Measurements from ENCODE around the gene MAD1L1. TPM values are rescaled to one million over a fixed set of nuclear protein-coding genes. Genes with fewer than 3 reads are reported as not detected.
A peak's percentile ranks its signal among the peaks of the same experiment; 100 is the strongest.

Gene MAD1L1
- total and polyA plus RNA-seq, 7 experiments from 2014 or later: 112 to 314 (median 136) TPM

GRCh38 chr7:1810521-1810920 lies 422.2 kb downstream of the MAD1L1 start:
- H3K4me1 ChIP-seq (ENCODE audit: control insufficient read depth in 2 of 2, insufficient read depth in 2 of 2, low read length in 2 of 2): no peaks in the 10 kb centered on the region
- Mint-ChIP-seq H3K9me3 (peaks cover 0 to 1% (median 0%) of the 10 kb centered on the region in 11 donors), H3K27ac (peak overlapping the region in 2 of 9 donors; percentile 68 to 71), H3K36me3 (no peaks in the 10 kb centered on the region), H3K4me1 (no peaks in the 10 kb centered on the region), H3K27me3 (no peaks in the 10 kb centered on the region), H3K4me3 (no peak overlapping the region)
- ChIA-PET CTCF (no interaction called here), POLR2A (interaction anchor here (0.5 to 0.7 kb wide), 2 partner anchors 423 to 718 kb away, joined by 3 read pairs; no protein-coding TSS in a partner anchor)
- no peaks in the 10 kb centered on the region for H3K27me3 ChIP-seq (ENCODE audit: control insufficient read depth in 2 of 2, insufficient read depth in 2 of 2, low read length in 2 of 2)
- intact Hi-C loops (cut with micrococcal nuclease): no loop called here
- no peak for ATAC-seq
- H3K27ac ChIP-seq (ENCODE audit: low read depth, low read length): no peak overlapping the region
- H3K4me3 ChIP-seq (ENCODE audit: low read length): no peak overlapping the region
- peaks cover 0 to 17% (median 0%) of the 10 kb centered on the region in 3 experiments for H3K36me3 ChIP-seq (ENCODE audit: control insufficient read depth in 2 of 3, insufficient read depth in 3 of 3, low read length in 3 of 3)
- H3K9me3 ChIP-seq (ENCODE audit: control insufficient read depth in 2 of 3, low read length in 3 of 3): no peaks in the 10 kb centered on the region
- no peak for DNase-seq

- H3K4me3 ChIP-seq (ENCODE audit: low read length): no peak overlapping the region
- H3K27ac Mint-ChIP-seq: no peak overlapping the region
- POLR2A ChIA-PET: interaction anchor here (0.5 to 0.7 kb wide), 2 partner anchors 424 to 719 kb away, joined by 3 read pairs; no protein-coding TSS in a partner anchor
- DNase-seq (no peak), ATAC-seq (no peak)
- no peaks in the 10 kb centered on the region for H3K9me3 ChIP-seq (ENCODE audit: control insufficient read depth in 2 of 3, low read length in 3 of 3)
- H3K4me1 ChIP-seq (ENCODE audit: control insufficient read depth in 2 of 2, insufficient read depth in 2 of 2, low read length in 2 of 2): no peaks in the 10 kb centered on the region
- peaks cover 0 to 10% (median 0%) of the 10 kb centered on the region in 3 experiments for H3K36me3 ChIP-seq (ENCODE audit: control insufficient read depth in 2 of 3, insufficient read depth in 3 of 3, low read length in 3 of 3)
- no peaks in the 10 kb centered on the region for H3K27me3 Mint-ChIP-seq
- intact Hi-C loops (cut with micrococcal nuclease): no loop called here
- no peaks in the 10 kb centered on the region for H3K27me3 ChIP-seq (ENCODE audit: control insufficient read depth in 2 of 2, insufficient read depth in 2 of 2, low read length in 2 of 2)
- CTCF ChIA-PET: no interaction called here
- H3K27ac ChIP-seq (ENCODE audit: low read depth, low read length): no peak overlapping the region
- peaks cover 0 to 1% (median 0%) of the 10 kb centered on the region in 11 donors for H3K9me3 Mint-ChIP-seq
- H3K4me3 Mint-ChIP-seq: no peak overlapping the region
- H3K4me1 Mint-ChIP-seq: no peaks in the 10 kb centered on the region
- peaks cover 0 to under 1% (median 0%) of the 10 kb centered on the region in 5 donors for H3K36me3 Mint-ChIP-seq
These were observed 423.0 kb downstream of the MAD1L1 start for GRCh38 chr7:1809601-1810258.

GRCh38 chr7:1809070-1809469 lies 423.7 kb downstream of the MAD1L1 start:
- ChIA-PET POLR2A (no interaction called here), CTCF (no interaction called here)
- ATAC-seq (no peak), DNase-seq (no peak)
- Mint-ChIP-seq H3K27ac (no peak overlapping the region), H3K4me3 (no peak overlapping the region), H3K9me3 (peaks cover 0 to 1% (median 0%) of the 10 kb centered on the region in 11 donors), H3K4me1 (no peaks in the 10 kb centered on the region), H3K36me3 (peaks cover 0 to 4% (median 0%) of the 10 kb centered on the region in 5 donors), H3K27me3 (no peaks in the 10 kb centered on the region)
- peaks cover 0 to 4% (median 0%) of the 10 kb centered on the region in 3 experiments for H3K36me3 ChIP-seq (ENCODE audit: control insufficient read depth in 2 of 3, insufficient read depth in 3 of 3, low read length in 3 of 3)
- H3K4me3 ChIP-seq (ENCODE audit: low read length): no peak overlapping the region
- H3K4me1 ChIP-seq (ENCODE audit: control insufficient read depth in 2 of 2, insufficient read depth in 2 of 2, low read length in 2 of 2): no peaks in the 10 kb centered on the region
- H3K27ac ChIP-seq (ENCODE audit: low read depth, low read length): no peak overlapping the region
- intact Hi-C loops (cut with micrococcal nuclease): no loop called here
- H3K9me3 ChIP-seq (ENCODE audit: control insufficient read depth in 2 of 3, low read length in 3 of 3): no peaks in the 10 kb centered on the region
- H3K27me3 ChIP-seq (ENCODE audit: control insufficient read depth in 2 of 2, insufficient read depth in 2 of 2, low read length in 2 of 2): no peaks in the 10 kb centered on the region

GRCh38 chr7:1807821-1808600 lies 424.7 kb downstream of the MAD1L1 start:
- H3K4me1 Mint-ChIP-seq: no peaks in the 10 kb centered on the region
- H3K36me3 Mint-ChIP-seq: peaks cover 0 to 4% (median 0%) of the 10 kb centered on the region in 5 donors
- H3K4me3 Mint-ChIP-seq: no peak overlapping the region
- no peaks in the 10 kb centered on the region for H3K27me3 Mint-ChIP-seq
- no peaks in the 10 kb centered on the region for H3K36me3 ChIP-seq (ENCODE audit: control insufficient read depth in 2 of 3, insufficient read depth in 3 of 3, low read length in 3 of 3)
- H3K27ac Mint-ChIP-seq: no peak overlapping the region
- no peaks in the 10 kb centered on the region for H3K9me3 ChIP-seq (ENCODE audit: control insufficient read depth in 2 of 3, low read length in 3 of 3)
- ChIA-PET POLR2A (no interaction called here), CTCF (interaction anchor here (0.6 kb wide), 1 partner anchor 11 kb away, joined by 5 read pairs; no protein-coding TSS in a partner anchor)
- no peak overlapping the region for H3K27ac ChIP-seq (ENCODE audit: low read depth, low read length)
- H3K4me1 ChIP-seq (ENCODE audit: control insufficient read depth in 2 of 2, insufficient read depth in 2 of 2, low read length in 2 of 2): no peaks in the 10 kb centered on the region
- intact Hi-C loops (cut with micrococcal nuclease): no loop called here
- H3K27me3 ChIP-seq (ENCODE audit: control insufficient read depth in 2 of 2, insufficient read depth in 2 of 2, low read length in 2 of 2): no peaks in the 10 kb centered on the region
- no peak overlapping the region for H3K4me3 ChIP-seq (ENCODE audit: low read length)
- H3K9me3 Mint-ChIP-seq: peaks cover 0 to 1% (median 0%) of the 10 kb centered on the region in 11 donors
- DNase-seq (no peak), ATAC-seq (no peak)

- no peaks in the 10 kb centered on the region for H3K27me3 ChIP-seq (ENCODE audit: control insufficient read depth in 2 of 2, insufficient read depth in 2 of 2, low read length in 2 of 2)
- intact Hi-C loops (cut with micrococcal nuclease): no loop called here
- H3K4me1 ChIP-seq (ENCODE audit: control insufficient read depth in 2 of 2, insufficient read depth in 2 of 2, low read length in 2 of 2): no peaks in the 10 kb centered on the region
- no peaks in the 10 kb centered on the region for H3K36me3 ChIP-seq (ENCODE audit: control insufficient read depth in 2 of 3, insufficient read depth in 3 of 3, low read length in 3 of 3)
- Mint-ChIP-seq H3K9me3 (peaks cover 0 to 2% (median 0%) of the 10 kb centered on the region in 11 donors), H3K27me3 (peaks cover 0 to 5% (median 0%) of the 10 kb centered on the region in 5 donors), H3K4me3 (no peak overlapping the region), H3K4me1 (no peaks in the 10 kb centered on the region), H3K36me3 (peaks cover 0 to 4% (median 0%) of the 10 kb centered on the region in 5 donors), H3K27ac (no peak overlapping the region)
- H3K4me3 ChIP-seq (ENCODE audit: low read length): no peak overlapping the region
- ChIA-PET CTCF (no interaction called here), POLR2A (no interaction called here)
- no peaks in the 10 kb centered on the region for H3K9me3 ChIP-seq (ENCODE audit: control insufficient read depth in 2 of 3, low read length in 3 of 3)
- DNase-seq: no peak
- ATAC-seq: no peak
- H3K27ac ChIP-seq (ENCODE audit: low read depth, low read length): no peak overlapping the region
These were observed 426.4 kb downstream of the MAD1L1 start for GRCh38 chr7:1806354-1806753.

- DNase-seq: no peak
- no peak overlapping the region for H3K27ac Mint-ChIP-seq
- CTCF ChIA-PET: no interaction called here
- Histone ChIP-seq H3K27me3 (ENCODE audit: control insufficient read depth in 2 of 2, insufficient read depth in 2 of 2, low read length in 2 of 2) (no peaks in the 10 kb centered on the region), H3K36me3 (ENCODE audit: control insufficient read depth in 2 of 3, insufficient read depth in 3 of 3, low read length in 3 of 3) (no peaks in the 10 kb centered on the region), H3K4me1 (ENCODE audit: control insufficient read depth in 2 of 2, insufficient read depth in 2 of 2, low read length in 2 of 2) (no peaks in the 10 kb centered on the region), H3K9me3 (ENCODE audit: control insufficient read depth in 2 of 3, low read length in 3 of 3) (no peaks in the 10 kb centered on the region), H3K27ac (ENCODE audit: low read depth, low read length) (no peak overlapping the region), H3K4me3 (ENCODE audit: low read length) (no peak overlapping the region)
- POLR2A ChIA-PET: no interaction called here
- no peaks in the 10 kb centered on the region for H3K4me1 Mint-ChIP-seq
- peaks cover 0 to 2% (median 0%) of the 10 kb centered on the region in 11 donors for H3K9me3 Mint-ChIP-seq
- H3K36me3 Mint-ChIP-seq: peaks cover 0 to 4% (median 0%) of the 10 kb centered on the region in 5 donors
- peaks cover 0 to 10% (median 0%) of the 10 kb centered on the region in 5 donors for H3K27me3 Mint-ChIP-seq
- no peak overlapping the region for H3K4me3 Mint-ChIP-seq
- ATAC-seq: no peak
- intact Hi-C loops (cut with micrococcal nuclease): no loop called here
These were observed 428.4 kb downstream of the MAD1L1 start for GRCh38 chr7:1804310-1804709.
